GM19397 (cell line): ENCODE measurements around the gene HOXA13.

Experiments
- ATAC-seq: cut with Tn5 transposase; IDR thresholded peaks from one replicate; pipeline ENCODE4 v1.9.1; 2021; ENCODE audit warnings: mild to moderate bottlenecking, moderate library complexity; ENCODE audit not compliant: unreplicated experiment

Gene HOXA13

DNA sequence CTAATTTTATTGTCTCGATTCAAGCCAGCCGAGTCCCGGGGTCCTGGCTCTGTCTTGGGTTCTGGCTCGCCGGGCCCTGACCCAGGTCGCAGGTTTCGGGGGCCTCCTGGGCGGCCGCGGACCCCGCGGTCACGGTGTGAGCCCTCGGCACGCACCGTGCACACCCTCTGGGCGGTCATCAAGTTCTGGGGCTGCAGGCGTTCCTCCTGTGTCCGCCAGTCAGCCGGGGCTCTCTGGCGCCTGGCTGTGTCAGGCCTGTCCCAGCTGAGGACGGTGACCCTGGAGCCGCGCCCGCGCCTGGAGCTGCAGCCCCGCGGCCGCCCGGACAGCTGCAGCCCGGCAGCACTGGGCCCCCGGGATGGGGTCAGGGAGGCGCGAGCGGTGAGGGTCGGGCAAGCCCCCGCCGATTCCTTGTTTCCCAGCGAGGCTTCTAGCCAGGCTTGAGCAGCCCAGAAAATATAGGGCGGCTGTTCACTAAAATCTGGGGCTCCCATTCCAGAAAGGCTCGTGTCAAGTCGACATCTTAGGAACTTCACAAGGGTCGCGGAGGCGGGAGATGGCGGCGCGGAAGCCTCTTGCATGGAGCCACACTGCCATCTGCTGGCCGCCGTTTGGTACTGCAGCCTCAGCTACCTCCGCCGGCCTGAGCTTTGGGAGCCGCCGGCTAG, 39.2 kb downstream of the HOXA13 start:
- peak; percentile 45 for ATAC-seq

DNA sequence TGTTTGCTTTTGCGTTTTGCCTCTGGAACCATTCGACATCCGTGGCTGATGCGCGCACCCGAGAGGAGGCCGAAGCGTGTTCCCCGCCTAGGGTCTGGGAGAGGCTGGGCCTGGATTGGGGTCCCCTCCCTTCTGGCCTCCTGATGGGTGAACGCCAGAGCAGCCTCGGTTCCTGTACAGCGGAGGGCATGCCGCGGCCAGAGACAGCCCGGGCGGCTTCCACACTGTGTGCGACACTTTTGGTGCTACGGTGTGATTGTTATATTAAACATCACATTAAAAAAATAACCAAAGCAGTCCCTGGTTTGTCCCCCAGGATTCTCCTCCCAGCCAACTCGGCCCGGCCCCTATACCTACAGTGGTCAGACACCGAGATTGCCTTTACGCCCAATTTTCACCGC, 39.7 kb downstream of the HOXA13 start:
- no peak for ATAC-seq

DNA sequence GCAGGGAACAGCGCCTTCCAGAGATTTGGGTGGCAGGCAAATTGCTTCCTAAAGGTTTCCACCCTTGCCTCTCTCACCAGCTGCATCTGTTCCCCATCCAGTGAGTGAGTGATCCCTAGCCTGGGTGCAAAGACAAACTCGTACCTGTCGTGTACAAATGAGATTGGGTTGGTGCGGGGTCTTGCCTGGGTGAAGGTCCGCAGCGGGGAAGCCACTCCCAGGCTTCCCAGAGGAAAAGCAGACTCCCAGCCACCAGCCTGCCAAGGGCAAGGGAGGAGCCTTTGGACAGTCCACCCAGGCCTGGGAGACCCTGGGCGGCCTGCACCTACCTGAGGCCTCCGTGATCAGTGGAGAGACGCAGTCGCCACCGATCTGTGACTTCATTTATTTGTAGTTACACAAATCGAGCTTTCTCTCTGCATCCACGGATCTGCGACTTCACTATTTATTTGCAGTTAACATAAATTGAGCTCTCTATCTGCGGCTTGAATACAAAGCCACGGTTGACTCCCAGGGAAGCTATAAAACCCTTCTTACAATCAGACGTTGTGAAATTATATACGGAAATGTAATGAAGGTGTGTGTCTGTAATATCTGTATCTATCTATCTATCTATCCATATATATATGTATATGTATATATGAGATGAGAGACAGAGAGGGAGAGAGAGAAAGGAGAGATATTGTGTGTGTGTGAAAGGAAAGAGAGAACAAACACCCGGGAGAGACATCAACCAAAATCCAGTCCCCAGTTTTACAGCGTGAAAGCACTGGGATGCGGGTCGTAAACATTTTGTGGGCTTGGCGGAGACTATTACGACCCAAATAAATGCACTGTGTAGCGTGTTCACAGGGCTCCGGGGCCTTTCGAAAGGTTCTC, 40.4 kb downstream of the HOXA13 start:
- no peak for ATAC-seq

DNA sequence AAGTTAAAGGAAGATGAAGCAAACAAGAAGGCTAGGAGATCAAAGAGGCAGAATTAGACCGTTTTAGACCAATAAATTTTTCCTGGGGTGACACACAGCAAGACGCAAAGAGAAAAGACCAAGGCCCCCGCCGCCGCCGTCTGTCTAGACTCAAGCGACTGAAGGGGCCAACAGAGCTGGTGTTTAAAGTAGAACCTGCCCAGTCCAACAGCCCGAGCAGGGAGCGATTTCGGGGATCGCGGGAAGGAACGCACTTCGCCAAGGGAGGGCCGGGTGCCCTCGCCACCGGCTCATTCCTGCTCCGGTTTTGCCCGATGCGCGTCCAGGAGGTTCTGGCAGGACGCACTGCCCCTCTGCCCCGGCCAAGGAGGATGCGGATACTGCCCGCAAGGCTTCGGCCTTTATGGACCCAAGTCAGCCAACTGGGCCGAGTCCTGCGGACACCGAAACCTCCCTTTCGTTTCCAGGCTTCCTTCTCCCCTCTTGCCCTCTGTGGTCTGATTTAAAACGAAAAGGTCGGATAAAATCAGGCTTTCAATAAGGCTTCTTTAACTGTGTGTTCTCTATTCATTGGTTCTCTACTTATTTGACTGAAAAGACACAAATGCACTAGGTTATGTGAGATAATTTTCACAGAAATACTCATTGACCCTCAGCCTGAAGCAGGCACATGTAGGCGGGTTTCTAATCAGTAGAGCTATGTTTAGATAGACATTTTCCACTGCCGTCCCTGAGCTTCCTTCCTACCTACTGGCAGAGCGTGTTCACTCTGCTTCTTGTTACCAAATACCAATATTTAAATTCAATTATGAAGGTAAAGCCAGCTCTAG, 41.2 kb downstream of the HOXA13 start:
- no peak for ATAC-seq

DNA sequence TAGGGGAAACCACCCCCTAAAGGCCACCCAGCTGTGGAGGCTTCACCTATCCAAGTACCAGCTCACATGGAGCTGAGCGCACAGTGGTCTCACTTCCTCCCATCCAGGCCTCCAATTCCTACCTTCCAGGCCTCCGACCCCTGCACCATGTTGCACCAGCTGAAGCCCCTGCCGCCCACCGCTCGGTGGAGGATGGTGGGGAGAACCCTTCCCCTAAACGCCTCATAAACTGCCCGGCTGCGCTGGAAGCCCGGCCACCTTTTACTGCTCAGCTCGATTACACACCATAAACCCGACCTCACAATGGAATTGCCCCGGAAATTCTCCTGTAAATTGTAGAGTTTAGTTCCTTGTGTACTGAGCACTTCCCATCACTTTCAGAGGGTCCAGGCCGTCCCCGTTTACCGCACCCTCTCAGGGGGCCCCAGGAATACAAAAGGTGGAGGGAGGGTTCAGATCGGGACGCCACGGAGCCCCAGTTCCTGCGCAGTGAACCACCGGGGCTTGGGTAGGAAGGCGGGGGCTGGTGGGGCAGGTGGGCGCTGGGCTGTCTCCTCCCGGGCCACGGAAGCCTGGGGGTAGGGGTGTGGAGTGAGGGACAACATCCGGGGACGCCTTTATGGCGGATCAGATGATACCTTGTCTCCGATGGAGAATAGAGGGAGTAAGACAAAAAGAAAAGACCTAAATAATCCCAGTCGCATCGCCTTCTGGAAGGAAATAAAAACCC, 42.0 kb downstream of the HOXA13 start:
- no peak for ATAC-seq

DNA sequence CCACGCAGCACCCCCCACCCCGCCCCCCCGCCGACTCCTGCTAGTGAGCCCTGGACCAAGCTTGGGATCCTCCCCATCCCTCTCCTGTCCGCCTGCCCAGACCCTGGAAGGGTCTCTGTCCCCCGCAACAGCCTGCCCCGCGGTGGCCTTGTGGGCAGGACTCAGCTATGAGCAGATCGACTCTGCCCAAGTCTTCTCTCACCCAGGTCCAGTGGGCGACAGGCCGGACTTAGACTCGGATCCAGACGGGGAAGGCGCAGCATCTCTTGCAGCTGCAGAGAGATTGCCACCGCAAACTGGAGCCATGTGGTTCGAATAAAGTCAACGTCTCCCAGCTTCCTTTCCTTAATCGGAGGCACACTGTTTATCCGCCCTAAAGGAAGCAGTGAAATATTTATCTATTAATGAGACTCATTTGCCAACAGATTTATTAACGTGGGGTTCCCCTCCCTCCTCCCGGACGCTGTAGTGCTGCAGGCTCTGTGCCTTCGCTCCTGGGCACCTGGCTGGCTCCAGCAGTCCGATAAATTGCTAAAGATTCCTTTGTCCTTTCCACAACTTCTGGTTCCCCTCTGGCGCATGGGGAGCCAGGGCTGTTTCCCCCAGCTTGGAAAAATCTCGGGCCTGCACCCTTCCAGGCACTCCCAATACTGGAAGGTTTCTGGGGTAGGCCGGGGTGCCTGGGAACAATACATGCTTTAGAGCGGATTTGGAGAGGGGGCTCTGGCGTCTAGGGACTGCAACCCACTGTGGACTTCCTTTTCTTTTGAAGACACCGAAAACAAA, 42.8 kb downstream of the HOXA13 start:
- ATAC-seq = no peak

DNA sequence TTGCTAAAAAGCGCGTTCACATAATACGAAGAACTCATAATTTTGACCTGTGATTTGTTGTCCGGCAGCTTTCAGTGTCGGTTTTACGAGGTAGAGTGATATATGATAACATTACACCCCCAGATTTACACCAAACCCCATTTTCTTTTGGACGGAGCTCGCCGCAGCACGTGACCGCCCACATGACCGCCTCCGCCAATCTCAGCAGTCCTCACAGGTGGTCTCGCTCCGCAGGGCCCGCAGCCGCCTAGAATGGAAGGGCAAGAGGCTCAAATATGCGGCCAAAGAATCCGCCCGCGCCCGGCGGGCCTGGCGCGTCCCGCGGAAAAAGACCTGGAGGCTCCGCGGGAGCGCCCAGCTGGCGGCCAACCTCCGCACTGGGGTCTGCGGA, 43.4 kb downstream of the HOXA13 start, which contains the start of gene HOXA7:
Gene HOXA7 (minus strand): TSS at position 168 of the 391 bp plus-strand sequence. CDS start 130 bp downstream, at position 38.
- no peak for ATAC-seq

DNA sequence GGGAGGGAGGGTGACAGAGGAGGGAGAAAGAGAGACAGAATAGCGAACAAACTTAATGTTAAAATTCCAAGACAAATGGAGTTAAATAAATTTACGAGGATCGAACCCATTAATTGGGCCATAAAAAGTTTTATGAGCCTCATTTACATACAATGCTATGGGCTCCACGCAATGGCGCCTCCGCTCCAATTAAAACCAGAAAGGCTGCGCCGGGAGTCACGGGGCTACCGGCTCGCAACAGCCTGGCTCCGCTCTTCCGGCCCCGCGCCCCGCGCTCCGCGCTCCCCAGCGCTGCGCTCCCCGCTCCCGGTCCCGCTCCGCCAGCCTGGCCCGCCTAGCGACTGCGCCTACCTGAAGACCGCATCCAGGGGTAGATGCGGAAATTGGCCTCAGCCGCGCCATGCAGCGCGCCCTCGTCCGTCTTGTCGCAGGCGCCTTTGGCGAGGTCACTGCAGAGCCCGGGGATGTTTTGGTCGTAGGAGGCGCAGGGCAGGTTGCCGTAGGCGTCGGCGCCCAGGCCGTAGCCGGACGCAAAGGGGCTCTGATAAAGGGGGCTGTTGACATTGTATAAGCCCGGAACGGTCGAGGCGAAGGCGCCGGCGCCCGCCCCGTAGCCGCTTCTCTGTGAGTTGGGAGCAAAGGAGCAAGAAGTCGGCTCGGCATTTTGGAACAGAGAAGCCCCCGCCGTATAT, 43.9 kb downstream of the HOXA13 start:
- ATAC-seq = no peak

DNA sequence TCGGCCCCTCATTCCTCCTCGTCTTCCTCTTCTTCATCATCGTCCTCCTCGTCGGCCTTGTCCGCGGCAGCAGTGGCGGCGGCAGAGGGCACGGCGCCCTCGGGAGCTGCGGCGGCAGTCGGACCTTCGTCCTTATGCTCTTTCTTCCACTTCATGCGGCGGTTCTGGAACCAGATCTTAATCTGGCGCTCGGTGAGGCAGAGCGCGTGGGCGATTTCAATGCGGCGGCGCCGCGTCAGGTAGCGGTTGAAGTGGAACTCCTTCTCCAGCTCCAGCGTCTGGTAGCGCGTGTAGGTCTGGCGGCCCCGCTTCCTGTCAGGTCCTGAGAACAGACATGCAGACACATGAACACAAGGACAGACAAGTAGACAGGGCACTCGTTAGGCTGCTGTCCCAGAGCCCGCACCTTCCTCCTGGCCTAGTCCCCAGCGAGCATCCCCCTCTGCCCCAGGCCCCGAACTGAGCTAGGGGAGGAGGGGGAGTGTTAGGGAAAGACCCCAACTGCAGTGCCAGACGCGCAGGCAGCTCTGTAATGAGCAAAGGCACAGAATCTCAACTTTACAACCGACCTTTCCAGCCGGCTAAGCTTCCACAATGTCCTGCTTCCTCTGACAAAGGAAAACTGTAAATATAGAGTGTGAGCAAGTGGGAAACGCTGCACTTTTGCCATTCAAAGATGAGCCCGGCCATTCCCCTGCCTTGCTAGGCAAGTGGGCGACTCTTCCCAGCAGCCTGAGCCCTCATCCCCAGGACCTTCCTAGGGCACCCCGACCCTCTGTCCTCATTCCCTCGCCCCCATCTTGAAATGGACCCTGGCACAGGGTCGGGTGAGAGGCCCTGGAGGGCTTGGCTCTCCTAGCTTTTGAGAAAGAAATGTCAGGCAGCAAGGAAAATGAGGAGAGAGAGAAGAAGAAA, 44.7 kb downstream of the HOXA13 start:
- no peak for ATAC-seq

DNA sequence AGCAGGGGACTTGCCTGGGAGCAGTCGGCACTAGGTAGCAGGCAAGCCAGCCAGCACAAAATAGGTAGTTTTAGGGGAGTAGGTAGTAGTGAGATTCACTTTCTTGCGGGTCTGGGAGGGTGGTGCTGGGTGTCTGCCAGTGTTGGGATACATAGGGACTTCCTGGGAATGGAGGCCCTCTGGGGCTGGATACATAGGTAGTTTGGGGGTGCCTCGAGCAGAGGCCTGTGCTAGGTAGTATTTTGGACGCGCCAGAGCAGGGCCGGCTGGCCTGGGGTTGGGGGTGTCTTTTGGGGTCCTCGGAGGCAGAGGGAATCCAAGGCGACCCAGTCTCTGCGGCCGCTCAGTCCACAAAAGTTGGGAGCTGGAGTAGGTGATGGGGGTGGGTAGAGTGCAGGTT, 45.5 kb downstream of the HOXA13 start:
- ATAC-seq = no peak

DNA sequence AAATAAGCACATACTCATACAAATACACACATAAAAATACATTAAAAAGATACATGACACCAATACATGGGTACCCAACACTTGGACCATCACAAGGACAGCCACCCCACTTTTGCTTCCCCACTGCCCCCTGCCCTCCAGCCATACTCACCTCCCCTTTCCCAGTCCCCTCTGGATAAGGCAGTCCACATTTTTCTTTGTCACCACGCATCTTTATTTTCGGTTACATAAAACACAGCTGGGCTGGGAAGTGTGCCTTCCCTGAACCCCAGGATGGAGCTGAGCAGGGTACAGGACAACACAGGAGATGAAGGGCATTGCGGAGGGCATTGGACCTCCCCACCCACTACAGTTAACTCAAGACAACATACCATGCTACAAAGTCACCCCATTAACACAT, 46.4 kb downstream of the HOXA13 start:
- ATAC-seq = no peak

DNA sequence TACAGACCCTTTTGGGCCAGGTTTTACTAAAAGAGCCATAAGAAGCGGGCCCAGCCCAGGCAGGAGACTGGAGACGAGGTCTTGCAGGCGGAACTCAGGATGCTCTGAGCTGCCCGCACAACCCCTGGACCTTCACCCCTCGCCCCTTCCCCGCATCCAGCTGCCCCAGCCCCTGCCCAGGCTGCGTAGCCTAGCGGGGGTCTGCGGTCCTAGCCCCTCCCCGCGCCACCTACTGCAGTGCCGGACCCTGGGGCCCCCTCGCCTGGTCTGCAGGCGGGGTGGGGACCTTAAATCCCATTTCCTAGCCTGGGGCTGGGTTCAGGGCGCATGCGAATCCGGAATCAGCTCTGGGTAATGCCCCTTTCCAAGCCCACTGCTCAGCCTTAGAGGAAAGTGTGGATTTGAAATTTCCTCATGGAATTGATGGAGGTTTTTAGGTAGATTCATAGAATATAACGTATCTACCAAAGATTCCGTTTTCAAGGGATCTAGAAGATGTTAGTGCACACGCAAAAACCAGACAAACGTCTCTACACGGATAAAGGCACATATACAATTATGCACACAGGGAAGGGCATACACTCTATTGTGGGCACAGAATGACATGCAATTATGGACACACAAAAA, 47.0 kb downstream of the HOXA13 start:
- ATAC-seq = no peak

DNA sequence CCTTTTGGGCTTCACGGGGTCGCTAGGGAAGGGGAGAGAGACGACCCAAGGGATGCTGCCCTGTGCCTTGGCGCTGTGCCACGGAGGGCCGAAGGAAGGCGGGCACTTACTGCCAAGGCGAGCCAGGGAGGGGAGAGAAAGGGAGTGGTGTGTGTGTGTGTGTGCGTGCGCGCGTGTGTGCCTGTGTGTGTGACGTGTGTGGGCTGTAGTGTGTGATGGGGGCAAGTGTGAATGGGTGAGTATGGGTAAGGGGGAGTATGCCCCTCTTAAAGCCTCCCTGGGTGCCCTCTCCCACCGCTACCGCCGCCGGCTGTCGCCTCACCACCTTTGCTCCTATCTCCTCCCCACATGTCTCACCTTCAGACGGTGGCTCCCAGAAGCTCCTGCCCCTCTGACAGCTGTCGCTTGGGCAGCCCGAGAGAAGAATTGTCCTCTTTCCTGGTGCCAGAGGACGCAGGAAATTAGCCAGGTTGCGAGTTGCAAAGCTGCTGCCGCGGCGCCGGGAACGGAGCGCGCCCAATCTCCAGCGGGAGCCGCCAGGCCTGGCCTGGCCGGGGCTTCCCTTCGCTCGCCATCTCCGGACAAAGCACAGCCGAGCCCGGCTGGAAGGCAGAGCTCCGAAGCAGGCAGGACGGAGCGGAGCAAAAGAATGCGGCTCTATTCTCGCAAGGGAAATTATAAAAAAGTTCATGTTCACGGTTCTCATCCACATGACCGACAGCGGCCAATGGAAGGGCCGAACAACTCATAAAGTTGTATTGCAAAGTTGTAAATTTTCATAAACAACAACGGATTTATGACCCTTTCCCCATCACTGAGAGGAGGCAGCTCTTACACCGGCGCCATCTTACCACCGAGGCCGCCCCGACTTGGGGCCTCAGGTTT, 47.7 kb downstream of the HOXA13 start, which contains the start of gene HOXA3:
Gene HOXA3 (minus strand): TSS at position 653 of the 885 bp plus-strand sequence. CDS start 41,943 bp downstream, outside the sequence.
- no peak for ATAC-seq

DNA sequence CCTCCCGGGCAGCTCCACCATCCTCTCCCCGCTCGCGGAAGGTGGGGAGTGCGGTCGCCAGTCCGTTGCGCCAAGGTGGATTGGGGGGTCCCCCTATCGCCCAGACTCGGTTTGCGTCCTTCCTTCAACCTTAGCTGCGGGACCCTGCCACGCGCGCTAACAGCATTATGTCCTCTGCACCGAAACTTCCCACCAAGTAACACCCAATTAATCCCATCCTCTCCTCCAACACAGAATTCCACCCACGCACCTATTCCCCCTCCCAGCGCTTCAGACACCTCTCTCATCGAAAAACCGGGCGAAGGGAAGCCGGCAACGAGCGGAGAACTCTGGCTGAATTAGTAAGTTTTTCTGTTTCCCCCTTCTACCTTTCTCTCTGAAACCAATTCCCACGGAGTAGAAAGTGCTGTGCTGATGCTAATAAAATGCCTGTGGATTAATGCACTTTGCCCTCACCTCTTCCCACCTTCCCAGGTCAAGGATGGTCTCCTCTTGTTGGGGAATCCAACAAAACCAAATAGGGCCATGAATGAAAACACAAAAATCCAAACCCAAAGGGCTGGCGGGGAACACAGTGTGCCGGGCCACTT, 48.5 kb downstream of the HOXA13 start:
- ATAC-seq = no peak

DNA sequence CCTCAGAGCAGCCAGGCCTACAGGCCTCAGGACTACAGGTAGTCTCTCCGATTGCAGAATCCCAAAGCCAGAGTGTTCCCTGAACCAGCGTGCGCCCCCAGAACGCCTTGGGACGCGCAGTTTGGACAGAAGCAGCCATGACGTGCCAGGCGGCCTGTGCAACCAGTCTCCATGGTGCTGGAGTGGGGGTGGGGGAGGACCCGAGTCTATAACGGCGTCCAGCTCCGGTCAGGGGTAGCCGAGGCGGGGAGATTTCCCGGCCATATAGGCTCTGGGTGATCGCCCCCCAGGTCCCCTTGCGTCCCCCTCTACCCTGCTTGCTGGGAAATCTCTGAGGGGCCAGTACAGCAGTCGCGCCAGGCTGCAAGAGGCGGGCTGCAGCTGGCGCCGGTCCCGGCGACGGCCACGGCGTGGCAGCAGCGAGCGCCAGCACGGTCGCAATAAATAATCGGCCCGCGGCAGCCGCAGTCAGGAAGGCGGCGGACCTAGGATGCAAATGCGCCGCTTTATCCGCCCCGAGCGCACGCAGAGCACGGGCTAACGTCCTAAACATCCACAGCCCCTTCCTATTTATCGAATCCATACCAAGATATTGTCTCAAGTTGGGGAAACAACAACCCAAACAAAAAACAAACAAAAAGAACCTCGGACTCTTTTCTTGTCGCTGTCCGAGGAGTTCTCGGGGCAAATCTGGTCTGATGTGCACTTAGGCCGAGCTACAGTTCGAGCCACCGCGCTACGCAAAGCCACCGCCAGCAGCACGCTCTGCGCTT, 49.1 kb downstream of the HOXA13 start:
- peak; percentile 72 for ATAC-seq
